ENCODE data around the gene CSTB. TPM values are rescaled to one million over a fixed set of nuclear protein-coding genes. Genes with fewer than 3 reads are reported as not detected.

Gene CSTB
- total and polyA plus RNA-seq, 2 of the 8 experiments (the other 6 are each of a cell fraction or from before 2014, with no cell fraction given), result 53.8 to 64.1 TPM

GRCh38 chr21:43803558-43804300, 27.6 kb upstream of the CSTB start:
- peaks cover 18 to 55% (median 42%) of the 10 kb centered on the region in 4 experiments for H3K36me3 ChIP-seq (ENCODE audit: control insufficient read depth in 2 of 4, insufficient read depth in 4 of 4, low read length in 3 of 4)
- CTCF ChIA-PET (ENCODE audit: partially characterized antibody), result no interaction called here
- no peaks in the 10 kb centered on the region for H3K23me2 ChIP-seq (ENCODE audit: low read depth, low read length)
- H3K56ac ChIP-seq (replicated peaks; ENCODE audit: insufficient read length, low read depth, low read length), result no peak overlapping the region
- no peak overlapping the region for H3K27ac ChIP-seq (ENCODE audit: low read depth, low read length)
- no peaks in the 10 kb centered on the region for H3K9me3 ChIP-seq (ENCODE audit: insufficient read depth in 2 of 2, low read depth in 1 of 2, low read length in 1 of 2)
- H3K4ac ChIP-seq (replicated peaks; ENCODE audit: insufficient read length, low read depth, low read length), result no peak overlapping the region
- H3K4me3 ChIP-seq (ENCODE audit: extremely low read depth in 1 of 4, insufficient read depth in 2 of 4, low read depth in 3 of 4, low read length in 4 of 4), result no peak overlapping the region
- POLR2A ChIA-PET (ENCODE audit: partially characterized antibody), result interaction anchor here (1.0 to 8.4 kb wide), 5 partner anchors 10 to 162 kb away, joined by 3 to 80 read pairs (median 4); partner anchors contain the start of gene RRP1
- H2AK5ac ChIP-seq (ENCODE audit: low read depth, low read length), result no peak overlapping the region
- no peak overlapping the region for H3K14ac ChIP-seq (ENCODE audit: insufficient read length)
- H3K9ac ChIP-seq (replicated peaks in 1 of 4; ENCODE audit: extremely low read depth in 1 of 4, low read depth in 3 of 4, low read length in 3 of 4), result no peak overlapping the region
- H4K5ac ChIP-seq (ENCODE audit: insufficient read length, low read depth, low read length), result no peak overlapping the region
- no peak overlapping the region for H4K91ac ChIP-seq (replicated peaks; ENCODE audit: insufficient read length, low read length)
- H3K4me1 ChIP-seq (replicated peaks in 1 of 4; ENCODE audit: control insufficient read depth in 3 of 4, insufficient read depth in 4 of 4, low read length in 3 of 4), result no peaks in the 10 kb centered on the region
- H3K18ac ChIP-seq (ENCODE audit: extremely low read depth, low read length), result no peak overlapping the region
- FAIRE-seq (no peak), DNase-seq (ENCODE audit: low read depth in 1 of 2, low spot score in 2 of 2) (no peak)
- H2BK5ac ChIP-seq (ENCODE audit: low read depth, low read length), result no peak overlapping the region; the same call in 1 of the 2 replicates
- H3K23ac ChIP-seq (ENCODE audit: insufficient read length), result no peak overlapping the region
- peaks cover 18 to 19% of the 10 kb centered on the region in 2 experiments for H4K20me1 ChIP-seq (replicated peaks in 1 of 2; ENCODE audit: control insufficient read depth in 1 of 2, insufficient read depth in 2 of 2, low read length in 2 of 2)
- H3K4me2 ChIP-seq (ENCODE audit: insufficient read depth in 1 of 2, low read depth in 2 of 2, low read length in 2 of 2), result no peak overlapping the region
- WGBS, 2 experiments (ENCODE audit: extremely low coverage in 1 of 2, insufficient coverage in 1 of 2, insufficient read length in 1 of 2, insufficient replicate concordance in 2 of 2, low coverage in 1 of 2, low lambda C conversion rate in 2 of 2, missing lambda C conversion rate in 1 of 2), result 92% methylated on average over 21 of the region's 33 CpGs; no CpG with 5 or more reads in 1 of the 2 experiments
- no peaks in the 10 kb centered on the region for H3K79me1 ChIP-seq (ENCODE audit: low read depth, low read length)
- TF ChIP-seq YY1 (IDR thresholded peaks at IDR 0.05; ENCODE audit: low read depth, low read length), result no peak
- TF ChIP-seq GABPA (IDR thresholded peaks at IDR 0.05; ENCODE audit: borderline replicate concordance, insufficient read depth, low read length), result no peak
- no peak for TF ChIP-seq RFX5 (IDR thresholded peaks at IDR 0.05; ENCODE audit: borderline replicate concordance, low read depth, low read length)
- H2BK20ac ChIP-seq (ENCODE audit: low read length), result no peak overlapping the region
- H2BK120ac ChIP-seq (replicated peaks; ENCODE audit: low read depth, low read length), result no peak overlapping the region
- no peak overlapping the region for H2AFZ ChIP-seq (ENCODE audit: low read length)
- 0 out of 2 replicates have a peak overlapping the region, but pooled peaks have one; percentile 17 for H4K8ac ChIP-seq (ENCODE audit: extremely low read depth, insufficient read depth, low read length)
- H3K79me2 ChIP-seq (ENCODE audit: control insufficient read depth in 1 of 2, insufficient read depth in 2 of 2, low read length in 2 of 2), result no peaks in the 10 kb centered on the region
- H3K27me3 ChIP-seq (replicated peaks in 1 of 4; ENCODE audit: control insufficient read depth in 3 of 4, extremely low read depth in 1 of 4, insufficient read depth in 3 of 4, low read length in 3 of 4), result no peaks in the 10 kb centered on the region
- H2BK15ac ChIP-seq (ENCODE audit: low read length), result no peak overlapping the region
- no peak overlapping the region for H2BK12ac ChIP-seq (ENCODE audit: low read depth, low read length)
